K562 (cell line): ENCODE measurements around the gene ARHGAP22. TPM values are rescaled to one million over a fixed set of nuclear protein-coding genes. Genes with fewer than 3 reads are reported as not detected.
A peak's percentile ranks its signal among the peaks of the same experiment; 100 is the strongest.

Experiments used
- ATAC-seq: fragments of 200-7000 bp; cut with Tn5 transposase; 3 replicates; pipeline ENCODE4 v1.9.1; 2020; ENCODE audit warnings: moderate library complexity
- BruUV-seq: library from RNA; stranded (reverse); fragments of 400-500 nt; replicated peaks from 2 replicates; lab custom pipeline; 2021; lab: Mats Ljungman, UMichigan
- CTCF ChIA-PET: fragments of 300-600 bp; formaldehyde crosslinking; extraction: SDS; loops from one replicate; lab custom pipeline; 2021; ENCODE audit warnings: low intra/inter-chr PET ratio; lab: Yijun Ruan, JAX
- POLR2A ChIA-PET: fragments of 300-600, 350-650 bp; sonication (Branson Sonifier 250); formaldehyde crosslinking; extraction: SDS; loops from one replicate; lab custom pipeline; 2021; ENCODE audit warnings: antibody characterized with exemption, inconsistent platforms; lab: Yijun Ruan, JAX
- DNase-seq, 4 experiments: peaks; one replicate each; pipeline versions ENCODE4 v3.0.0 to v3.0.0-alpha.2; 2011 to 2018; ENCODE audit warnings: low spot score in 3 of 4, mixed read lengths in 3 of 4; ENCODE audit errors: extremely low read depth in 1 of 4
- FAIRE-seq: peaks from 2 replicates; lab custom pipeline; 2011; peaks lifted over from hg19 to GRCh38; lab: Jason Lieb, UNC
- H2AFZ ChIP-seq: 2 replicates; pipeline ENCODE4 v1.6.0; 2011; ENCODE audit warnings: low read depth, low read length, control low read depth, inconsistent platforms
- H3K27ac ChIP-seq: fragments of 200-600 bp; 3 replicates; pipeline ENCODE4 v1.8.0; 2011; ENCODE audit warnings: low read depth, mild to moderate bottlenecking, control low read depth, inconsistent platforms, low read length, moderate library complexity, mixed read lengths; ENCODE audit errors: extremely low read depth
- H3K27me3 ChIP-seq, 2 experiments: fragments of 300-600 bp in 1 of 2; 2 replicates in 1 of 2; 3 replicates in 1 of 2; pipeline versions ENCODE4 v1.6.0 to v1.8.0; 2011; ENCODE audit warnings: inconsistent platforms in 2 of 2, low read length in 2 of 2, mild to moderate bottlenecking in 1 of 2, mixed read lengths in 1 of 2, moderate library complexity in 1 of 2; ENCODE audit not compliant: control insufficient read depth in 2 of 2, insufficient read depth in 2 of 2
- H3K36me3 ChIP-seq: fragments of 300-600 bp; 3 replicates; pipeline ENCODE4 v1.8.0; 2011; ENCODE audit warnings: mild to moderate bottlenecking, low read length, inconsistent platforms; ENCODE audit not compliant: control insufficient read depth, insufficient read depth
- H3K4me1 ChIP-seq, 2 experiments: fragments of 200-600 bp in 1 of 2; replicated peaks in 1 of 2; 2 replicates in 1 of 2; 3 replicates in 1 of 2; pipeline versions ENCODE4 v1.5.1 to v1.8.0; 2011; ENCODE audit warnings: inconsistent platforms in 2 of 2, low read length in 2 of 2, mild to moderate bottlenecking in 1 of 2, mixed read lengths in 1 of 2, moderate library complexity in 1 of 2; ENCODE audit not compliant: control insufficient read depth in 2 of 2, insufficient read depth in 2 of 2
- H3K4me2 ChIP-seq: 2 replicates; pipeline ENCODE4 v1.6.1; 2011; ENCODE audit warnings: low read length, control low read depth, inconsistent platforms, mixed read lengths; ENCODE audit not compliant: insufficient read depth
- H3K4me3 ChIP-seq: fragments of 200-600 bp; sonication (generic), shearing (Covaris generic); 2 replicates; pipeline ENCODE4 v1.5.1; 2016; ENCODE audit warnings: control low read depth, inconsistent platforms
- H3K79me2 ChIP-seq: fragments of 200-600 bp; 3 replicates; pipeline ENCODE4 v1.8.0; 2011; ENCODE audit warnings: low read length, inconsistent platforms; ENCODE audit not compliant: control insufficient read depth, insufficient read depth
- H3K9ac ChIP-seq, 2 experiments: 2 replicates each; pipeline versions ENCODE4 v1.6.0 to v1.6.1; 2011; ENCODE audit warnings: low read depth in 2 of 2, low read length in 2 of 2, control low read depth in 1 of 2, inconsistent platforms in 1 of 2, mild to moderate bottlenecking in 1 of 2, mixed read lengths in 1 of 2; ENCODE audit not compliant: insufficient read depth in 1 of 2
- H3K9me1 ChIP-seq: one replicate; pipeline ENCODE4 v1.6.0; 2011; ENCODE audit warnings: inconsistent platforms, mild to moderate bottlenecking, low read length, moderate library complexity; ENCODE audit not compliant: control insufficient read depth, insufficient read depth
- H3K9me3 ChIP-seq: replicated peaks from 2 replicates; pipeline ENCODE4 v1.5.1; 2011; ENCODE audit warnings: low read depth, low read length, inconsistent platforms; ENCODE audit not compliant: control insufficient read depth, insufficient read depth
- H4K20me1 ChIP-seq: replicated peaks from 2 replicates; pipeline ENCODE4 v1.6.1; 2011; ENCODE audit warnings: low read length, inconsistent platforms, mixed read lengths; ENCODE audit not compliant: control insufficient read depth, insufficient read depth
- CBFA2T2 ChIP-seq: fragments of 450-650 bp; conservative IDR thresholded peaks from 2 replicates; pipeline ENCODE4 v1.6.1; 2017; ENCODE audit warnings: mild to moderate bottlenecking
- CHD4 ChIP-seq: fragments of 200-600 bp; sonication (generic); IDR thresholded peaks from 3 replicates; pipeline ENCODE4 v1.6.1; 2012; ENCODE audit warnings: low read depth, mild to moderate bottlenecking, mixed read lengths, low read length, inconsistent platforms; ENCODE audit not compliant: insufficient read depth, insufficient replicate concordance, poor library complexity, severe bottlenecking
- NBN ChIP-seq: fragments of 450-650 bp; IDR thresholded peaks from 2 replicates; pipeline ENCODE4 v1.6.1; 2016; ENCODE audit warnings: low read depth, mild to moderate bottlenecking
- ZBTB7A ChIP-seq: IDR thresholded peaks from 2 replicates; pipeline ENCODE4 v1.6.1; 2011; ENCODE audit warnings: low read depth, mild to moderate bottlenecking, low read length, moderate library complexity, borderline replicate concordance; ENCODE audit not compliant: control insufficient read depth
- WGBS: fragments of 100-300 bp; shearing (Covaris generic); methylation state at CpG from one replicate; pipeline ENCODE4 v1.1.6; 2016; ENCODE audit warnings: low coverage, mixed read lengths; ENCODE audit not compliant: insufficient coverage; ENCODE audit errors: missing lambda C conversion rate; 5-methylcytosine and 5-hydroxymethylcytosine counted together
- in situ Hi-C: fragments of 300-500 bp; cut with MboI; formaldehyde crosslinking; loops from 4 replicates; pipeline ENCODE4 v1.15.0; 2018; ENCODE audit warnings: inconsistent platforms, mixed read lengths
- intact Hi-C: fragments of 100-400 bp; cut with micrococcal nuclease; formaldehyde crosslinking; loops from 2 replicates; pipeline ENCODE4 v1.14.2; 2022
- polyA plus RNA-seq, 8 experiments: library from polyadenylated mRNA; depleted of rRNA in 4 of 8; stranded (reverse) in 5 of 8; unstranded in 3 of 8; fragments of >200 nt; fragmentation: Nextera tagmentation in 2 of 8; fragmentation: Illumina TruSeq in 1 of 8; extraction: Ambion mirVana in 2 of 8; extraction: Trizol in 1 of 8; gene quantifications; 2 replicates each; pipeline versions ENCODE4 v1.2.1 to v1.2.3, GENCODE V29; 2011 to 2014; ENCODE audit warnings: inconsistent platforms in 1 of 8, missing spikeins in 1 of 8
- total RNA-seq, 7 experiments: library from RNA; depleted of rRNA in 6 of 7; stranded (reverse); fragments of >200 nt in 6 of 7; fragmentation: Illumina TruSeq in 2 of 7; extraction: Trizol in 2 of 7; gene quantifications; 2 replicates each; pipeline versions ENCODE4 v1.2.1 to v1.2.3, GENCODE V29; 2011 to 2021; ENCODE audit warnings: low replicate concordance in 1 of 7
- TF ChIP-seq, protein P1 (sequence below): sonication (generic); formaldehyde crosslinking; IDR thresholded peaks from 2 replicates; pipeline ENCODE4 v1.8.1; 2023; ENCODE audit warnings: mild to moderate bottlenecking, missing genetic modification reagents
- TF ChIP-seq, protein P2 (sequence below): fragments of 450-650 bp; IDR thresholded peaks from 2 replicates; pipeline ENCODE4 v1.6.1; 2018; ENCODE audit warnings: mild to moderate bottlenecking, low read depth; ENCODE audit not compliant: partially characterized antibody
- TF ChIP-seq, protein P3 (sequence below): sonication (generic); formaldehyde crosslinking; IDR thresholded peaks from 2 replicates; pipeline ENCODE4 v1.8.0; 2022; ENCODE audit warnings: mild to moderate bottlenecking, missing genetic modification reagents

Gene ARHGAP22
- total and polyA plus RNA-seq, 9 of the 15 experiments (the other 6 are each of a cell fraction or from before 2014, with no cell fraction given): 1.3 to 28.1 (median 12.7) TPM

DNA sequence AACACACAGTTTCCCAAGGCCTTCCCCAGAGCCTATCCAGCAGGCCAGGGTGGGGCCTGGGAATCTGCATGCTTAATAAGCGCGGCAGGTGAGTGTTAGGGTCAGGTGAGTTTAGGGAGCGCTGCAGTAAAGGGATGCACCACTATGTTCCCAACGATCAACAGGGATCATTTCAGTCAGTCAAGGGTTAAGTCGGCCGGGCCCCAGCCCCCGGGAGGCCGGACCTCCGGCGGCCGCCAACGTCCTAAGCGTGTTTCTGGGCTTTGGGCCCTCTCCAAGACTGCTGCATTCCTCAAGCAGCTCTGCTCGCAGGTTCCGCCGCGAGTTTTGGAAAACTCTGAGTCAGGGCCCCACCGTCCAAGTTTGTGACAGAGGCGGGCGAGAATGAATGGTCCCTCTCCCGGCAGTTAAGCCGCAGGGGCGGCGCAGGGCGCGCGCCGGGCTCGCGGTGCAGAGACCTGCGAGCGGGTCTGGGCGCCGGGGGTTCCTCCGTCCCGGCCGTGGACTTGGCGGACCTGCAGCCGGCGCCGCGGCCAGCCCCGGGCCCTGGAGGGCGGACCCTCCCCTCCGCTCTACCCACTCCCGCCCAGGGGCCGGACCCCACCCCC lies 81.6 kb downstream of the ARHGAP22 start (continued):
- TF ChIP-seq, protein P1, sequence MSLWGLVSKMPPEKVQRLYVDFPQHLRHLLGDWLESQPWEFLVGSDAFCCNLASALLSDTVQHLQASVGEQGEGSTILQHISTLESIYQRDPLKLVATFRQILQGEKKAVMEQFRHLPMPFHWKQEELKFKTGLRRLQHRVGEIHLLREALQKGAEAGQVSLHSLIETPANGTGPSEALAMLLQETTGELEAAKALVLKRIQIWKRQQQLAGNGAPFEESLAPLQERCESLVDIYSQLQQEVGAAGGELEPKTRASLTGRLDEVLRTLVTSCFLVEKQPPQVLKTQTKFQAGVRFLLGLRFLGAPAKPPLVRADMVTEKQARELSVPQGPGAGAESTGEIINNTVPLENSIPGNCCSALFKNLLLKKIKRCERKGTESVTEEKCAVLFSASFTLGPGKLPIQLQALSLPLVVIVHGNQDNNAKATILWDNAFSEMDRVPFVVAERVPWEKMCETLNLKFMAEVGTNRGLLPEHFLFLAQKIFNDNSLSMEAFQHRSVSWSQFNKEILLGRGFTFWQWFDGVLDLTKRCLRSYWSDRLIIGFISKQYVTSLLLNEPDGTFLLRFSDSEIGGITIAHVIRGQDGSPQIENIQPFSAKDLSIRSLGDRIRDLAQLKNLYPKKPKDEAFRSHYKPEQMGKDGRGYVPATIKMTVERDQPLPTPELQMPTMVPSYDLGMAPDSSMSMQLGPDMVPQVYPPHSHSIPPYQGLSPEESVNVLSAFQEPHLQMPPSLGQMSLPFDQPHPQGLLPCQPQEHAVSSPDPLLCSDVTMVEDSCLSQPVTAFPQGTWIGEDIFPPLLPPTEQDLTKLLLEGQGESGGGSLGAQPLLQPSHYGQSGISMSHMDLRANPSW (CRISPR knock-in tag): no peak
- TF ChIP-seq ZBTB7A: 0 out of 2 replicates have a peak, but pooled peaks have one; percentile 42
- TF ChIP-seq, all 486 proteins: peak for 21

DNA sequence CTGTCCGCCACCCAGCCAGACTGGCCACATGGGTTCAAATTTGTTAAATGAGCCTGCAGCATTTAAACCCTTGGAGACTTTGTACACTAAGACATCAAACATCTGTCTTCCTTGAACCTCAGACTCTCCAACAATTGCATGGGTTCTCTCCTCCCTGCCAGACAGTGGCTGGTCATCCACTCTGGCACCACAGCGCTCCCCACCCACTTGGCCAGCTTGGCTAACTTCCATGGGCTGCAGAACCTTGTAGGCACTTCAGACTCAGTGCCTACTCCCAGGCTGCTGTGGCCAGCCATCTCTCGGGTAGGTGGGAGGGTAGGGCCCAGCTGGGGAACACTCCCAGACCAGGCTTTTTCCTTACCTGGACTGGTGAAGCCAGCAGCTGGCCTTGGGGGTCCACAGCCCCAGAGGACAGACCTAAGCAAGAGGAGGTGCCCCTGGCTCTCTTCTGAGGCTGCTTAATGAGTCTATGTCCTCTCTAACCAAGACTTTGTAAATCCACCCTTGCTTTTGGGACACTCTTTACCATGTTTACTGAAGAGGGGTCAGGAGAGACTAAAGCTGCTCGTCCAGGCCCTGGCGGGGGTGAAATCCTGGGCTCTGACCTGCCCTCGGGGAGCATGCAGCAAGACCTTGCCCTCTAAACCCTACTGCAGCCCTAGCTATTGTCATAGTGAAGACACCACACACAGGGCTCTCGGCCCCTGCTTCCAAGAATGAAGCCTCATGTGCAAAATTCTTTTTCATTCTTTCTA lies 82.7 kb downstream of the ARHGAP22 start:
- H3K27me3 ChIP-seq: no peaks in the 10 kb centered on the region
- H3K9me1 ChIP-seq: no peaks in the 10 kb centered on the region
- 64% methylated on average over 7 of the region's 7 CpGs for WGBS
- in situ Hi-C loops: no loop called here
- peak overlapping the region; percentile 60 to 84 for H3K9ac ChIP-seq
- no peaks in the 10 kb centered on the region for H3K9me3 ChIP-seq
- peak overlapping the region; percentile 82; the same call in 1 of the 2 replicates for H3K4me3 ChIP-seq
- peaks cover 11 to 53% of the 10 kb centered on the region in 2 experiments; a peak in 3 of 5 replicates for H3K4me1 ChIP-seq
- H3K36me3 ChIP-seq: peaks cover 9% of the 10 kb centered on the region; the same call in 1 of the 3 replicates
- BruUV-seq: TSS peak; percentile 48
- intact Hi-C loops: no loop called here
- ChIA-PET POLR2A (interaction anchor here (0.6 to 1.2 kb wide), 4 partner anchors 11 to 220 kb away, joined by 3 read pairs; no protein-coding TSS in a partner anchor), CTCF (no interaction called here)
- DNase-seq (no peak), ATAC-seq (no peak), FAIRE-seq (no peak)
- H4K20me1 ChIP-seq: no peaks in the 10 kb centered on the region
- no peak overlapping the region for H2AFZ ChIP-seq
- H3K4me2 ChIP-seq: peak overlapping the region; percentile 73
- no peak overlapping the region for H3K27ac ChIP-seq
- peaks cover 67% of the 10 kb centered on the region for H3K79me2 ChIP-seq
- no peak for TF ChIP-seq CHD4
- TF ChIP-seq, protein P2, sequence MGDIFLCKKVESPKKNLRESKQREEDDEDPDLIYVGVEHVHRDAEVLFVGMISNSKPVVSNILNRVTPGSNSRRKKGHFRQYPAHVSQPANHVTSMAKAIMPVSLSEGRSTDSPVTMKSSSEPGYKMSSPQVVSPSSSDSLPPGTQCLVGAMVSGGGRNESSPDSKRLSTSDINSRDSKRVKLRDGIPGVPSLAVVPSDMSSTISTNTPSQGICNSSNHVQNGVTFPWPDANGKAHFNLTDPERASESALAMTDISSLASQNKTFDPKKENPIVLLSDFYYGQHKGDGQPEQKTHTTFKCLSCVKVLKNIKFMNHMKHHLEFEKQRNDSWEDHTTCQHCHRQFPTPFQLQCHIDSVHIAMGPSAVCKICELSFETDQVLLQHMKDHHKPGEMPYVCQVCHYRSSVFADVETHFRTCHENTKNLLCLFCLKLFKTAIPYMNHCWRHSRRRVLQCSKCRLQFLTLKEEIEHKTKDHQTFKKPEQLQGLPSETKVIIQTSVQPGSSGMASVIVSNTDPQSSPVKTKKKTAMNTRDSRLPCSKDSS: no peak
- no peak for TF ChIP-seq CBFA2T2
- TF ChIP-seq, protein P3, sequence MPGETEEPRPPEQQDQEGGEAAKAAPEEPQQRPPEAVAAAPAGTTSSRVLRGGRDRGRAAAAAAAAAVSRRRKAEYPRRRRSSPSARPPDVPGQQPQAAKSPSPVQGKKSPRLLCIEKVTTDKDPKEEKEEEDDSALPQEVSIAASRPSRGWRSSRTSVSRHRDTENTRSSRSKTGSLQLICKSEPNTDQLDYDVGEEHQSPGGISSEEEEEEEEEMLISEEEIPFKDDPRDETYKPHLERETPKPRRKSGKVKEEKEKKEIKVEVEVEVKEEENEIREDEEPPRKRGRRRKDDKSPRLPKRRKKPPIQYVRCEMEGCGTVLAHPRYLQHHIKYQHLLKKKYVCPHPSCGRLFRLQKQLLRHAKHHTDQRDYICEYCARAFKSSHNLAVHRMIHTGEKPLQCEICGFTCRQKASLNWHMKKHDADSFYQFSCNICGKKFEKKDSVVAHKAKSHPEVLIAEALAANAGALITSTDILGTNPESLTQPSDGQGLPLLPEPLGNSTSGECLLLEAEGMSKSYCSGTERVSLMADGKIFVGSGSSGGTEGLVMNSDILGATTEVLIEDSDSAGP (CRISPR knock-in tag): no peak
- TF ChIP-seq NBN: no peak
